ENCODE results near the gene ZNF232. TPM values are rescaled to one million over a fixed set of nuclear protein-coding genes. Genes with fewer than 3 reads are reported as not detected.

ZNF232 gene
- total RNA-seq, 3 donors from 2014 or later, result 5.1 to 13.8 (median 9.2) TPM

GRCh38 chr17:5110816-5111215, 862 bp downstream of the ZNF232 start:
- TF ChIP-seq POLR2AphosphoS5 (IDR thresholded peaks at IDR 0.05) (no peak), POLR2A (IDR thresholded peaks at IDR 0.05) (no peak), CTCF (IDR thresholded peaks at IDR 0.05) (no peak)
- H3K9me3 ChIP-seq, result no peaks in the 10 kb centered on the region
- peaks cover 6% of the 10 kb centered on the region for H3K36me3 ChIP-seq
- no peaks in the 10 kb centered on the region for H3K4me1 ChIP-seq
- intact Hi-C loops (cut with DNase I; ENCODE audit: low total_unique reads), result no loop called here
- peaks cover 3 to 12% of the 10 kb centered on the region in 2 donors for H3K27me3 ChIP-seq
- H3K27ac ChIP-seq, result peak overlapping the region; percentile 76 to 86
- H3K4me3 ChIP-seq, result peak overlapping the region; percentile 88 to 95 (median 90)
- no peak for DNase-seq (ENCODE audit: low spot score in 2 of 2)

- intact Hi-C loops (cut with DNase I; ENCODE audit: low total_unique reads), result no loop called here
- no peak overlapping the region for H3K4me3 ChIP-seq
- peaks cover 8 to 19% of the 10 kb centered on the region in 2 donors for H3K9me3 ChIP-seq
Measured at GRCh38 chr17:5100832-5101231, 10.8 kb downstream of the ZNF232 start.

GRCh38 chr17:5099271-5099670, 12.4 kb downstream of the ZNF232 start:
- DNase-seq (ENCODE audit: low spot score in 2 of 2), result no peak
- TF ChIP-seq POLR2A (IDR thresholded peaks at IDR 0.05) (no peak), CTCF (IDR thresholded peaks at IDR 0.05) (no peak), POLR2AphosphoS5 (IDR thresholded peaks at IDR 0.05) (no peak)
- intact Hi-C loops (cut with DNase I; ENCODE audit: low total_unique reads), result no loop called here

More at GRCh38 chr17:5100832-5101231, 10.8 kb downstream of the ZNF232 start:
- Histone ChIP-seq H3K4me1 (no peaks in the 10 kb centered on the region), H3K36me3 (peaks cover 1% of the 10 kb centered on the region), H3K27ac (no peak overlapping the region), H3K27me3 (no peaks in the 10 kb centered on the region)
- TF ChIP-seq CTCF (IDR thresholded peaks at IDR 0.05) (no peak), POLR2A (IDR thresholded peaks at IDR 0.05) (no peak), POLR2AphosphoS5 (IDR thresholded peaks at IDR 0.05) (no peak)
- DNase-seq (ENCODE audit: low spot score in 2 of 2), result no peak

GRCh38 chr17:5097101-5097834, 14.4 kb downstream of the ZNF232 start:
- peaks cover 41 to 54% of the 10 kb centered on the region in 2 donors for H3K9me3 ChIP-seq
- no peaks in the 10 kb centered on the region for H3K36me3 ChIP-seq
- DNase-seq (ENCODE audit: low spot score in 2 of 2), result no peak
- no peaks in the 10 kb centered on the region for H3K4me1 ChIP-seq
- intact Hi-C loops (cut with DNase I; ENCODE audit: low total_unique reads), result no loop called here
- no peak for TF ChIP-seq CTCF (IDR thresholded peaks at IDR 0.05)
- TF ChIP-seq POLR2A (IDR thresholded peaks at IDR 0.05), result no peak
- TF ChIP-seq POLR2AphosphoS5 (IDR thresholded peaks at IDR 0.05), result peak in 1 of 3 donors; percentile 13
- no peak overlapping the region for H3K27ac ChIP-seq
- H3K27me3 ChIP-seq, result no peaks in the 10 kb centered on the region
- H3K4me3 ChIP-seq, result peak overlapping the region; percentile 56 to 68 (median 57)

More at GRCh38 chr17:5099271-5099670, 12.4 kb downstream of the ZNF232 start:
- no peaks in the 10 kb centered on the region for H3K27me3 ChIP-seq
- no peaks in the 10 kb centered on the region for H3K36me3 ChIP-seq
- H3K27ac ChIP-seq, result no peak overlapping the region
- H3K9me3 ChIP-seq, result peaks cover 21 to 34% of the 10 kb centered on the region in 2 donors
- no peaks in the 10 kb centered on the region for H3K4me1 ChIP-seq
- H3K4me3 ChIP-seq, result no peak overlapping the region

- intact Hi-C loops (cut with DNase I; ENCODE audit: low total_unique reads), result no loop called here
- DNase-seq (ENCODE audit: low spot score in 2 of 2), result no peak
- H3K36me3 ChIP-seq, result peaks cover 5% of the 10 kb centered on the region
- no peaks in the 10 kb centered on the region for H3K4me1 ChIP-seq
- H3K27me3 ChIP-seq, result no peaks in the 10 kb centered on the region
- H3K4me3 ChIP-seq, result peak overlapping the region; percentile 56 to 68 (median 57)
- H3K9me3 ChIP-seq, result peaks cover 47 to 60% of the 10 kb centered on the region in 2 donors
- no peak overlapping the region for H3K27ac ChIP-seq
- TF ChIP-seq CTCF (IDR thresholded peaks at IDR 0.05) (no peak), POLR2A (IDR thresholded peaks at IDR 0.05) (no peak), POLR2AphosphoS5 (IDR thresholded peaks at IDR 0.05) (no peak)
Measured at GRCh38 chr17:5096731-5097100, 15.0 kb downstream of the ZNF232 start.

All from breast epithelium (tissue), 4 donors.